ENCODE measurements around the gene FGF1.

FGF1 gene

DNA sequence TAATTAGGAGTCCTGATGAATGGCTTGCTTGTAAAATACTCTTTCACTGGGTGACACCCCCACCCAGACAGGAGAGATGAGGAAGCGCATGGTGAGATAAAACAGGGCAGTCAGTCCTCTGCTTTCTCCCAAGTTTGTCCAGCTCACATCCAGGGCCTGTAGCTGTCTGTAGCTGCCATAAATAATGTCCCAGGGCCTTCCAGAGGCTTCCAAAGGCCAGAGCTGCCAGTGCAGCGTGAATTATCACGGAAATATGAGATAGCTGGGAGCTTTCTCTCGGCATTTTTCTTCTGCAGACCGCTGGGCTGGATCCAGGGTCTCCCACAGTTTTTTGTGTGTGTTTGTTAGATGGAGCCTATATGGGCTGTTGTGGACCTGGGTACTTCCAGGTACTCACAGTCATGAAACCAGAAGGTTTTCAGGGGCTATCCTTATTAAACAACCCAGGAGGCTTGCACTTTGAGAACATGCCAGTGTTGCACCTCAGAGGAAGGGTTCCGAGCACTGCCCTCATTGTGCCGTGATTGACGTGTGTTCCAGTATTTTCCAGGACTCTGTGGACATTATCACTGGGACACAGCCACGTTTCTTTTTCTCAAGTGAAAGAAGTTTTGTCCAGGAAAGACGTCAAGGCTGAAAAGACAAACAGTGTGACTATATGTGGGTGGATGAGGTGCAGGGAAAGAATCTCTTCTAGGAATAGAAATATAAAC lies 117.5 kb downstream of the FGF1 start:
- Mint-ChIP-seq H3K27ac (no peak overlapping the region), H3K36me3 (no peaks in the 10 kb centered on the region), H3K27me3 (peaks cover 6% of the 10 kb centered on the region), H3K4me1 (no peaks in the 10 kb centered on the region), H3K4me3 (no peak overlapping the region), H3K9me3 (no peaks in the 10 kb centered on the region)
- DNase-seq (ENCODE audit: low spot score in 2 of 2), result no peak
- ATAC-seq (ENCODE audit: low read depth), result no peak

DNA sequence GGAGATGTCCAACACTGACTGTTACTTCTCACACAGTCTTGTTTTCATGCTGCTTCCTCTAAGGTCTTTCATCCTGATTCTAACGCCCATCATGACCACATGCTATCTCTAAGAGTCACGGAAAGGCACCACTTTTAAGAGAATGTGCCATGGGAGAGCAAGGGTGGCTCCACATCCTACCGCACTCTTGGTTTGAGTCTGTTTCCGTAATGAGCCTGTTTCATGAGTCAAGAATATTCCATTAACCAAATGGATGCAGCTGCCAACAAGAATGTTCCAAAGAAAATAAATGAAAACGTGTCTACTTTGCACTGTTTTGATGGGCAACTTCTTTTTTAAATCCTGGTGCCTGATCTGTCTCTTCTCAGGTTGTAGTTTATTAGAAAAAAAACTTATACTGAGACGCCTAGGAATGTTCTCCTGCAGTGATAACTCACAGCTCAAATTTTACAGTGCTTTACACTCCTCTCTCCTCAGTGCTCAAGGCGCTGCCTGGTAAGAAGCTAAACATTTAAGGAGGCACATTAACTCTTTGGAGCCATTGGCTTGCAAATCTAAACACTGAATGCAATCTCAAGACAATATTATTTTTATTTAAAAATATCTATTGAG lies 124.3 kb downstream of the FGF1 start:
- H3K27ac Mint-ChIP-seq, result no peak overlapping the region
- no peaks in the 10 kb centered on the region for H3K4me1 Mint-ChIP-seq
- no peak for ATAC-seq (ENCODE audit: low read depth)
- peaks cover 1% of the 10 kb centered on the region for H3K27me3 Mint-ChIP-seq
- no peaks in the 10 kb centered on the region for H3K36me3 Mint-ChIP-seq
- no peak overlapping the region for H3K4me3 Mint-ChIP-seq
- no peak for DNase-seq (ENCODE audit: low spot score in 2 of 2)
- no peaks in the 10 kb centered on the region for H3K9me3 Mint-ChIP-seq

DNA sequence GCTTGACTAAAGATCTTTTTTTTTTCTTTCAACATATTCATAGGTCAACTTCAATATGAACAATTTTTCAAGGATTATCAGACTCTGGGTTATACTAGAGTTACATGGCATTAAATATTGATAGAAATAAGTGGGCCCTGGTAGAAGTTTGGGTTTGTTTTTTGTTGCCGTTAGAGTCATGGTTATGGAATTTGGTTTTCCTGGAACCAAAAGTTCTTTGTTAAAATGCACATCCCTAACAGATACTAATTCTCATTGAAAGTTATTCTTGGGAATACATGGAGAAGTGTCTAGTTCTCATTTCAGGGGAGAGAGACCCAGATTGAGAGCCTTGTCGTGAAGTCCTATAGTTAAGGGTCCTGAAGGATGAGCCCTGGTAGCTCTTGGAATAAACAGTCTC lies 124.9 kb downstream of the FGF1 start:
- Mint-ChIP-seq H3K4me3 (no peak overlapping the region), H3K4me1 (no peaks in the 10 kb centered on the region), H3K9me3 (no peaks in the 10 kb centered on the region), H3K36me3 (no peaks in the 10 kb centered on the region), H3K27ac (no peak overlapping the region), H3K27me3 (peaks cover 1% of the 10 kb centered on the region)
- DNase-seq (ENCODE audit: low spot score in 2 of 2), result no peak
- no peak for ATAC-seq (ENCODE audit: low read depth)

- DNase-seq (ENCODE audit: low spot score in 2 of 2) (no peak), ATAC-seq (ENCODE audit: low read depth) (no peak)
- Mint-ChIP-seq H3K4me1 (no peaks in the 10 kb centered on the region), H3K36me3 (no peaks in the 10 kb centered on the region), H3K9me3 (no peaks in the 10 kb centered on the region), H3K4me3 (no peak overlapping the region), H3K27me3 (peaks cover 6% of the 10 kb centered on the region), H3K27ac (no peak overlapping the region)
Observed at GRCh38 chr5:142552107-142552506, 133.8 kb downstream of the FGF1 start.

DNA sequence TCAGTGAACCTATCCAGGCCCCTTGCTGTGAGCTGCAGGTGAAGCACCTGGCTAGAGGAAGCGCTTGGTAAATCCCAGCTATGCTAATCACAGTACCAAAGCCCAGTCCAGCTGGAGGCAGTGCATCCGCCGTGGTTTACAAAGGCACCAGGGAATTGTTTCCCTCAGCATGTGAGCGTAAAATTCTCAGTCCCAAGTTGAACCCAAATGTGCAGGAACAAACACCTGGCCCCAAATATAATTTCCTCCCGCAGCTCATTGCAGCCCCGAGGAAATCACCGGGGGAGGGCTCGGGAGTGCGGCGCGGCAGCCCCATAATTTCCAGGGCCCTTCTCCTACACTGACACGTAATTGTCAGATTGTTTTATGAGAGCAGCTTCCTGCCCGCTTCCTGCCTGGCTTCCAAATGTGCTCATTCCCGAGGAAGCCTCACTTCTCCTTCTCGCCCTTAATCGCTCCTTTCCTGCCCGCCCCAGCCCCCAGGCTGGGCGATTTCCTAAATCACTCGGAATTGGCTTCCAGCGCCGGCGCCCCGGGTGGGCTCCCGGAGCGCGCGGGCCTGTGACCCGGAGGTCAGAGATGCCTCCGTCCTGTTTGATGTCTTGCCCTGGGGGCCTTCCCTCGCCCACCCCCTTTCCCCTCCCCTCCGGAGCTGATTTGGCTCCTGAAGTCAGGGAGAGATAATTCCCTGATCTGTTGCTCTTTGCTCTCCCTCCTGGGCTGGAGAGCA lies 134.4 kb downstream of the FGF1 start:
- ATAC-seq (ENCODE audit: low read depth) (no peak), DNase-seq (ENCODE audit: low spot score in 2 of 2) (no peak)
- Mint-ChIP-seq H3K36me3 (no peaks in the 10 kb centered on the region), H3K4me3 (no peak overlapping the region), H3K4me1 (no peaks in the 10 kb centered on the region), H3K9me3 (no peaks in the 10 kb centered on the region), H3K27ac (no peak overlapping the region), H3K27me3 (peaks cover 6% of the 10 kb centered on the region)

- Mint-ChIP-seq H3K9me3 (no peaks in the 10 kb centered on the region), H3K4me1 (no peaks in the 10 kb centered on the region), H3K27me3 (peaks cover 6% of the 10 kb centered on the region), H3K27ac (no peak overlapping the region), H3K4me3 (no peak overlapping the region), H3K36me3 (no peaks in the 10 kb centered on the region)
- ATAC-seq (ENCODE audit: low read depth) (no peak), DNase-seq (ENCODE audit: low spot score in 2 of 2) (no peak)
Observed at GRCh38 chr5:142550471-142550870, 135.4 kb downstream of the FGF1 start.

DNA sequence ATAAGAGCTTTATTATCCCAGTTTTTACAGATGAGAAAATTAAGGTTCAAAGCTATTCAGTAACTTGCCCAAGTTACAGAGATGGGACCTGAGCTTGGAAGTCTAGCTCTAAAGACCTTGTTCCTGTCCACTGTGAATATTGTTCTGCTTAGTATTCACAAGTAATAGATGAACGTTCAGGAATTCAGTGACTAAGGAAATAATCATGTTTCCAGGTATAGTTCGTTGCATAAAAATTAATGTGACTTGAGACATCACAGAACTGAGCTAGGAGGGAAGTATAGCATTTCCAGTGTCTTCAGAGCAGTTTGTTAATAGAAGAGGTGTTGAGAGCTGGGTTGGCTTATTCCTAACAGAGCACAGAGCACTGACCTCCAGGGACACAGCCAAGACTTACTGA lies 136.1 kb downstream of the FGF1 start:
- H3K27ac Mint-ChIP-seq, result no peak overlapping the region
- H3K4me1 Mint-ChIP-seq, result no peaks in the 10 kb centered on the region
- no peaks in the 10 kb centered on the region for H3K36me3 Mint-ChIP-seq
- ATAC-seq (ENCODE audit: low read depth) (no peak), DNase-seq (ENCODE audit: low spot score in 2 of 2) (no peak)
- H3K4me3 Mint-ChIP-seq, result no peak overlapping the region
- H3K27me3 Mint-ChIP-seq, result peaks cover 6% of the 10 kb centered on the region
- no peaks in the 10 kb centered on the region for H3K9me3 Mint-ChIP-seq

- H3K36me3 Mint-ChIP-seq, result no peaks in the 10 kb centered on the region
- no peak overlapping the region for H3K4me3 Mint-ChIP-seq
- H3K27ac Mint-ChIP-seq, result no peak overlapping the region
- DNase-seq (ENCODE audit: low spot score in 2 of 2), result no peak
- H3K4me1 Mint-ChIP-seq, result no peaks in the 10 kb centered on the region
- H3K9me3 Mint-ChIP-seq, result no peaks in the 10 kb centered on the region
- H3K27me3 Mint-ChIP-seq, result peaks cover 9% of the 10 kb centered on the region
- ATAC-seq (ENCODE audit: low read depth), result no peak
Observed at GRCh38 chr5:142548739-142549275, 137.1 kb downstream of the FGF1 start.

DNA sequence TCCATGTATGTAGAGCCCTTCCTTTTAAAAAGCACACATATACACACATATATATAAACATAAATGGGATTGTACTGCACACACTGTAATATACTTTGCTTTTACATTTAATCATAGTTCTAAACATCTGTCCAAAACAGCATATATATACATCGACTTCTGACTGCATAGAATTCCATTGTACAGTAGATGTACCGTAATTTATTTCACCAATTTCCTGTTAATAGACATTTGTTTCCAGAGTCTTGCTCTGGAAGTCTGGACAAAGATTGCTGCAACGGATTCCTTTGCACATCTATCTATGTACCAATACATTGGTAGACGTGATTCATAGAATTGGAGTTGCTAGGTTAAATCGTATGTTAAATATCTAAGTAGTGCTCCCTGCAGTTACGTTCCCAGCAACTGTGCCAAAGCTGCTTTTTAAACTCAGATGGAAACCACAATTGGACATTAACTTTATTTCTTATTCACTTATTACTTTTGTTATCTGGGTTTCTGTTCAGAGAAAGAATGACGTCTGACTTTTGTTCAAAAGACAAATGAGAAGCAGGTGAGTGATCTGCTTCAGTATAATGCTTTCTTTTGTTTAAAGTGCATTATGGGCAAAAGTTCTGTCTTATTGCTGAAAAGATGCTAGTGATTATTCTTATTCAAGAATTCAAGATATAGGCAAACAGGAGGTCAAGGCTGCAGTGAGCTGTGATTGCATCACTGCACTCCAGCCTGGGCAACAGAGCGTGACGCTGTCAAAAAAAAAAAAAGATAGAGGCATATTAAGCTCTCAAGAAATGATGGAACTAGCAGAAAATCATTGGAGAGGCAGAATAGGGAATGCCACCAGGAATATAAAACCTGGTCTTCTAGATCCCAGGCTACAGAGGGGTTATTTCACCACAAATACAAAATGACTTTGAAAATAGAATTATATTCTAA lies 138.2 kb downstream of the FGF1 start:
- Mint-ChIP-seq H3K9me3 (no peaks in the 10 kb centered on the region), H3K4me1 (no peaks in the 10 kb centered on the region), H3K27me3 (peaks cover 9% of the 10 kb centered on the region), H3K27ac (no peak overlapping the region), H3K4me3 (no peak overlapping the region), H3K36me3 (no peaks in the 10 kb centered on the region)
- DNase-seq (ENCODE audit: low spot score in 2 of 2) (no peak), ATAC-seq (ENCODE audit: low read depth) (no peak)

- no peak for DNase-seq (ENCODE audit: low spot score in 2 of 2)
- peaks cover 13% of the 10 kb centered on the region for H3K27me3 Mint-ChIP-seq
- ATAC-seq (ENCODE audit: low read depth), result no peak
- no peaks in the 10 kb centered on the region for H3K9me3 Mint-ChIP-seq
- no peaks in the 10 kb centered on the region for H3K4me1 Mint-ChIP-seq
- H3K27ac Mint-ChIP-seq, result no peak overlapping the region
- no peaks in the 10 kb centered on the region for H3K36me3 Mint-ChIP-seq
- H3K4me3 Mint-ChIP-seq, result no peak overlapping the region
Observed at GRCh38 chr5:142545650-142546322, 140.1 kb downstream of the FGF1 start.

DNA sequence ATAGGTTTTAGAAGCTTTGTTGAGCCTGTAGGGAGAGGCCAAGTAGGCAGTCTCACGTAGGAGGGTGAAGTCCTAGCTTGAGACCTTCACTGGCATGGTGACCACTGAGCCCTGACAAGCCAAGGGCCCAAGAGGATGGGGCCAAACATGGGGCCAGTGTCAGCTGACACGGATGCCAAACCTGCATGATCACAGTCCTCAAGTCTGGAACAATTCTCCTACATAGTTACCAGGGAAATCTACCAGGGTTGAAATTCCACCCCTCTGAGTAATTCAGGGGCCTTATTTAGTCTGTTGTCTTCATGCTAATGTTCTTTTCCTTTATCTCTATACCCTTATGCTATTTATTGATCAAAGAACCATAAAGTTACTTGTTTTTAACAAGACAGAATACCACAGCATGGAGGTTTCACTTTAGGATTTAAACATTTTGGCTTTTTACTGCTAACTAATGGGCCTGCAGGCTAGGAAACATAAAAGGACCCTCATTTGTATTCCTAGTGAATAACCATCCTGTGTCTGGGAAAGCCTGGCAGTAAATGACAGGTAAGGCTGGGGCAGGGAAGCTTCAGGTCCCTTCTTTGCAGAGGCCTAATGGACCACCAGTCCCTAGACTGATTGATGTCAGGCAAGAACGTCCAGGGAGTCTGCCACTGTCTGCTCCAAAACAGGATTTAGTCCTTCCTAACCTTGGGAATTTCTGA lies 140.8 kb downstream of the FGF1 start:
- Mint-ChIP-seq H3K27me3 (peaks cover 17% of the 10 kb centered on the region), H3K4me3 (no peak overlapping the region), H3K4me1 (no peaks in the 10 kb centered on the region), H3K27ac (no peak overlapping the region), H3K9me3 (no peaks in the 10 kb centered on the region), H3K36me3 (no peaks in the 10 kb centered on the region)
- DNase-seq (ENCODE audit: low spot score in 2 of 2), result no peak
- no peak for ATAC-seq (ENCODE audit: low read depth)

GRCh38 chr5:142544071-142544753 lies 141.7 kb downstream of the FGF1 start:
- Mint-ChIP-seq H3K27me3 (peaks cover 17% of the 10 kb centered on the region), H3K4me1 (no peaks in the 10 kb centered on the region), H3K4me3 (no peak overlapping the region), H3K9me3 (peaks cover 2% of the 10 kb centered on the region), H3K36me3 (no peaks in the 10 kb centered on the region), H3K27ac (no peak overlapping the region)
- no peak for DNase-seq (ENCODE audit: low spot score in 2 of 2)
- no peak for ATAC-seq (ENCODE audit: low read depth)

Data from memory B cell (primary cell).